DND-41 (cell line): ENCODE measurements around the gene FOXL1.

Experiments
- CTCF ChIP-seq: IDR thresholded peaks from 2 replicates; pipeline ENCODE4 v1.5.1; 2012; ENCODE audit warnings: borderline replicate concordance, low read length, moderate library complexity, mild to moderate bottlenecking; ENCODE audit not compliant: poor library complexity, severe bottlenecking; ENCODE audit errors: extremely low read depth
- EZH2 ChIP-seq: IDR thresholded peaks from 3 replicates; pipeline ENCODE4 v1.6.1; 2012; ENCODE audit warnings: borderline replicate concordance, low read depth, mild to moderate bottlenecking, moderate library complexity, low read length, inconsistent platforms; ENCODE audit not compliant: severe bottlenecking

GRCh38 chr16:86620184-86620583 lies 41.8 kb downstream of the FOXL1 start:
- TF ChIP-seq CTCF, result no peak
- TF ChIP-seq EZH2, result no peak
